ENCODE data around the gene TRIM32. TPM values are rescaled to one million over a fixed set of nuclear protein-coding genes. Genes with fewer than 3 reads are reported as not detected.

The TRIM32 gene
- total RNA-seq, 1 experiment from 2014 or later = 11.6 TPM

GRCh38 chr9:116749176-116749575 is 62.1 kb downstream of the TRIM32 start:
- Histone ChIP-seq H3F3A (ENCODE audit: low read length, unreplicated experiment) (no peaks in the 10 kb centered on the region), H3K27ac (ENCODE audit: low read length) (no peak overlapping the region), H2AFZ (ENCODE audit: low read length) (no peak overlapping the region), H3K4me1 (ENCODE audit: insufficient read depth, low read length) (no peaks in the 10 kb centered on the region), H3K4me3 (ENCODE audit: low read length) (no peak overlapping the region), H3K27me3 (ENCODE audit: low read length) (no peaks in the 10 kb centered on the region), H3K4me2 (ENCODE audit: low read length) (no peak overlapping the region), H3K9me2 (replicated peaks; ENCODE audit: low read length) (no peaks in the 10 kb centered on the region), H3K79me2 (ENCODE audit: low read length) (no peaks in the 10 kb centered on the region), H3K36me3 (ENCODE audit: low read depth, low read length) (no peaks in the 10 kb centered on the region), H3K9me3 (ENCODE audit: low read length) (no peaks in the 10 kb centered on the region), H3K9ac (ENCODE audit: low read length) (no peak overlapping the region), H4K20me1 (ENCODE audit: low read length) (no peaks in the 10 kb centered on the region)
- CTCF ChIA-PET = no interaction called here
- BruUV-seq (replicated peaks) = no TSS peak
- TF ChIP-seq CTCF (conservative IDR thresholded peaks at IDR 0.05; ENCODE audit: low read depth, low read length) (no peak), EZH2 (IDR thresholded peaks at IDR 0.05; ENCODE audit: low read length, unreplicated experiment) (no peak), EZH2phosphoT487 (IDR thresholded peaks at IDR 0.05; ENCODE audit: borderline replicate concordance, low read length) (no peak)
- ATAC-seq (no peak), DNase-seq (no peak)
- intact Hi-C loops (cut with micrococcal nuclease) = no loop called here
- POLR2A ChIA-PET (ENCODE audit: unreplicated experiment) = no interaction called here

GRCh38 chr9:116749772-116750171 is 62.7 kb downstream of the TRIM32 start:
- no peaks in the 10 kb centered on the region for H3K9me2 ChIP-seq (replicated peaks; ENCODE audit: low read length)
- no peak overlapping the region for H2AFZ ChIP-seq (ENCODE audit: low read length)
- H3K4me3 ChIP-seq (ENCODE audit: low read length) = no peak overlapping the region
- no peak overlapping the region for H3K4me2 ChIP-seq (ENCODE audit: low read length)
- no peaks in the 10 kb centered on the region for H3F3A ChIP-seq (ENCODE audit: low read length, unreplicated experiment)
- ChIA-PET CTCF (no interaction called here), POLR2A (ENCODE audit: unreplicated experiment) (no interaction called here)
- no TSS peak for BruUV-seq (replicated peaks)
- no peaks in the 10 kb centered on the region for H3K79me2 ChIP-seq (ENCODE audit: low read length)
- no peaks in the 10 kb centered on the region for H3K9me3 ChIP-seq (ENCODE audit: low read length)
- H3K36me3 ChIP-seq (ENCODE audit: low read depth, low read length) = no peaks in the 10 kb centered on the region
- no peaks in the 10 kb centered on the region for H3K27me3 ChIP-seq (ENCODE audit: low read length)
- H3K4me1 ChIP-seq (ENCODE audit: insufficient read depth, low read length) = no peaks in the 10 kb centered on the region
- no peak overlapping the region for H3K27ac ChIP-seq (ENCODE audit: low read length)
- intact Hi-C loops (cut with micrococcal nuclease) = no loop called here
- ATAC-seq = no peak
- H4K20me1 ChIP-seq (ENCODE audit: low read length) = no peaks in the 10 kb centered on the region
- DNase-seq = no peak
- TF ChIP-seq CTCF (conservative IDR thresholded peaks at IDR 0.05; ENCODE audit: low read depth, low read length) = no peak
- no peak for TF ChIP-seq EZH2 (IDR thresholded peaks at IDR 0.05; ENCODE audit: low read length, unreplicated experiment)
- H3K9ac ChIP-seq (ENCODE audit: low read length) = no peak overlapping the region

GRCh38 chr9:116750510-116750909 is 63.4 kb downstream of the TRIM32 start:
- H3K27me3 ChIP-seq (ENCODE audit: low read length) = no peaks in the 10 kb centered on the region
- no peaks in the 10 kb centered on the region for H4K20me1 ChIP-seq (ENCODE audit: low read length)
- POLR2A ChIA-PET (ENCODE audit: unreplicated experiment) = no interaction called here
- no peaks in the 10 kb centered on the region for H3K36me3 ChIP-seq (ENCODE audit: low read depth, low read length)
- no peak overlapping the region for H3K4me2 ChIP-seq (ENCODE audit: low read length)
- no peaks in the 10 kb centered on the region for H3K9me3 ChIP-seq (ENCODE audit: low read length)
- CTCF ChIA-PET = no interaction called here
- no peak overlapping the region for H3K27ac ChIP-seq (ENCODE audit: low read length)
- ATAC-seq (no peak), DNase-seq (no peak)
- H3K4me1 ChIP-seq (ENCODE audit: insufficient read depth, low read length) = no peaks in the 10 kb centered on the region
- TF ChIP-seq CTCF (conservative IDR thresholded peaks at IDR 0.05; ENCODE audit: low read depth, low read length) (no peak), EZH2phosphoT487 (IDR thresholded peaks at IDR 0.05; ENCODE audit: borderline replicate concordance, low read length) (no peak), EZH2 (IDR thresholded peaks at IDR 0.05; ENCODE audit: low read length, unreplicated experiment) (no peak)
- no peak overlapping the region for H3K9ac ChIP-seq (ENCODE audit: low read length)
- no TSS peak for BruUV-seq (replicated peaks)
- no peaks in the 10 kb centered on the region for H3K79me2 ChIP-seq (ENCODE audit: low read length)
- no peaks in the 10 kb centered on the region for H3F3A ChIP-seq (ENCODE audit: low read length, unreplicated experiment)
- intact Hi-C loops (cut with micrococcal nuclease) = no loop called here
- no peak overlapping the region for H2AFZ ChIP-seq (ENCODE audit: low read length)
- H3K4me3 ChIP-seq (ENCODE audit: low read length) = no peak overlapping the region
- H3K9me2 ChIP-seq (replicated peaks; ENCODE audit: low read length) = no peaks in the 10 kb centered on the region

Data from PC-3 (cell line).